GM18873 (cell line): ENCODE data around the gene MTERF4.

Experiments used
- ATAC-seq: cut with Tn5 transposase; IDR thresholded peaks from one replicate; pipeline ENCODE4 v1.9.1; 2021; ENCODE audit warnings: mild to moderate bottlenecking, moderate library complexity, moderate number of reproducible peaks; ENCODE audit not compliant: unreplicated experiment, low FRiP score

The MTERF4 gene

DNA sequence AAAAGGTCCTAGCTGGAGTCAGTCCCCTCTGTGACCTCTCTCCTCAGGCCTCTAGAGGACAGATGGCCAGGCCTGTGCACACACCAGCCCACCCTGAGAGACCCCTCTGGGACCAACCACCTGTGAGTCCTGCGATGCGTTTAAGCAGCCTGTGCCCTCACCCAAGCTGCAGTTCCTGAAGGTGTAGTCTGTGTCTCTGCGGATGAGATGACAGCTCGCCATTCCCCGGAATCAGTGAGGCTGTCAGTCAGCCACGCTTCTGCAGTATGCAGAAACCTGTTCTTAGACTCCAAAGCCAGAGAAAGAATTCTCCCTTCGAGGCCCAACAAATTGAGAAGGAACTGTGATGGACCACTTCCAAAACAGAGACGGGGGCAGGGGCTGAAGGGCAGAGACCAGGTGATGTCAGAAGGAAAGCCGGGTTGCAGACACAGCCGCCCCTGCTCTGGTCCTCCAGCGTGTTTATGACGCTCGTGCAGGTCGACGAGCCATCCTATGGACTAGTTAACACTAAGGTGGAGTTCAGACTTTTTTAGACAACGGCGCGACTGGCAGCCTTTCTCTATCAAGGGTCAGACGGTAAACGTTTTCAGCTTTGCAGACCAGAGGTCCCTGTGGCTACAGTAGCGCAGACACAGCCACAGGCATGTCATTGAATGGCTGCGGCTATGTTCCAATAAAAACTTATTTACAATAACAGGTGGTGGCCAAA is 10.2 kb downstream of the MTERF4 start:
- ATAC-seq = no peak

DNA sequence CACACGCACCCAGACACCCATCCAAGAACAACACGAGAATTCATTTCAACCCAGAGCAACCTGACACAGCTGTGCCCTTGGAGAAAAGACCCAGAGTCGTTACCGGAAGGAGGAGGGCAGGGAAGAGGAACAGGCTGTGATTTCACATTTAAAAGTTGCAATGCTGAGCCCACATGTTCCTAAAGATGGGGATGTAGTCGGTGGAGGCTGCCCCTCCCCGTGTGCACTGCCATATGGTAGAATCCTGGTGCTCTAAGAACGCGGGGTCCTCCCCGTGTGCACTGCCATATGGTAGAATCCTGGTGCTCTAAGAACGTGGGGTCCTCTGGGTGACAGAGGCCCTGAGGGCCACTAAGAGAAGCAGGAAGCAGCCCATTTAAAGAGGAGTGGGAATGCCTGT is 10.9 kb downstream of the MTERF4 start:
- ATAC-seq = no peak

DNA sequence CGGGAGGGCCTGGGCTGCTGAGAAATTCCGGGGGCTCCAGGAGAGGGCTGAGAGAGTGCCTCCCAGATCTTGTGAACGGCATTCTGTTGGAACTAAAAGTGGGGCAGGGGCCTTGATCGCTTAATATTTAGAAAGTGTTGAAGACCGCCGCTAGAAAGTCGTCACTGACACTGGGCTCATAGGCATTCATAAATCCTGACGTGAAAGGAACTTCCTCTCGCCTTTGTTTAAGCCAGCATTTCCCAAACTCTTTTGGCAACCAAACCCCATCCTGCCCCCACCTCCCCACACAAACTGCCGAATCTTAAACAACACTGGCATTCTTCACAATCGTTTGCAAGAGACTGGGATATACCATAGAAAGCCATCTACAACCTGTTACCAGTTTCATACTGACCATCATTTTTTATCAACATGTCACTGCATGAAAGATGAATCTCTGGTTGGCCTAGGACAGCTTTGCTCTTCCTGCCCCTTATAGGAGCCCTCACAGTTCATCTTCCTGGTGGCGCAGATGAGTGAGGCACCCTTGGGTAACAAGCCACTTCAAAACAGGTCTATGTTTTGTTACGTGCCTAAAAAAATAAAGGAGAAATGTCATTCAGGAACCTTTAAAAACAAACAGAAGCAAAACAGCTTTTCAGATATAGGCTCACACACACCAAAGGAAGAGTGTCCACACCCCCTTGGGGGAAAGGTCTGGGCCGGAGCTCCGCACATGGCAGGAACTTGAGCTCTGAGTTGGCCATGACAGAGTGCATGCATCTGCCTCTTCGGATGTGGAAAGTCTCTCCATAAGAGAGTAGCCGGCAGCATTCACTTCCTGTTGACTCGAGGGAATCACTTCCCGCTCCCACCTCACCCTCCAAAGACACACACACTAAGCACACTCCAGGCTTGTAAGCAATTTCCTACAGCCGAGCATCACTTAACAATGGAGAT is 13.0 kb downstream of the MTERF4 start:
- ATAC-seq = no peak

DNA sequence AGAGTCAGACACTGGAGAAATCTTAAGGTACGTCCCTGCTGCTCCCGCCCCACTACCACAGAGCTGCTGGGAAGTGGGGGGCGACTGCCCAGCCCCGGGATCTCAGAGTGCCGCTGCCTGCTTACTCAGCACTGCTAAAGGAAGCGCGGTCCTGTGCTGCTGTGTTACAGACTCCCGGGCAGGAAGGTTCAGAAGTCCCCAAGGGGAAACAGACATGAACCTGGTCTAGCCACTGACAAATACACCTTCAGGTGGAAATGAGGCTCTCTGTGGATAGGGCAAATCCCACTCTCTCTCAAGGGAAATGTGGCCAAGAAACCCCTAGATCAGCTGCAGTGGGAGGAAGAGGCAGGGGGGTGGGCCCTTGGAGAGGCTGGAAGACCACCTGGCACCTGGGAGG is 13.7 kb downstream of the MTERF4 start:
- peak; percentile 31 for ATAC-seq

DNA sequence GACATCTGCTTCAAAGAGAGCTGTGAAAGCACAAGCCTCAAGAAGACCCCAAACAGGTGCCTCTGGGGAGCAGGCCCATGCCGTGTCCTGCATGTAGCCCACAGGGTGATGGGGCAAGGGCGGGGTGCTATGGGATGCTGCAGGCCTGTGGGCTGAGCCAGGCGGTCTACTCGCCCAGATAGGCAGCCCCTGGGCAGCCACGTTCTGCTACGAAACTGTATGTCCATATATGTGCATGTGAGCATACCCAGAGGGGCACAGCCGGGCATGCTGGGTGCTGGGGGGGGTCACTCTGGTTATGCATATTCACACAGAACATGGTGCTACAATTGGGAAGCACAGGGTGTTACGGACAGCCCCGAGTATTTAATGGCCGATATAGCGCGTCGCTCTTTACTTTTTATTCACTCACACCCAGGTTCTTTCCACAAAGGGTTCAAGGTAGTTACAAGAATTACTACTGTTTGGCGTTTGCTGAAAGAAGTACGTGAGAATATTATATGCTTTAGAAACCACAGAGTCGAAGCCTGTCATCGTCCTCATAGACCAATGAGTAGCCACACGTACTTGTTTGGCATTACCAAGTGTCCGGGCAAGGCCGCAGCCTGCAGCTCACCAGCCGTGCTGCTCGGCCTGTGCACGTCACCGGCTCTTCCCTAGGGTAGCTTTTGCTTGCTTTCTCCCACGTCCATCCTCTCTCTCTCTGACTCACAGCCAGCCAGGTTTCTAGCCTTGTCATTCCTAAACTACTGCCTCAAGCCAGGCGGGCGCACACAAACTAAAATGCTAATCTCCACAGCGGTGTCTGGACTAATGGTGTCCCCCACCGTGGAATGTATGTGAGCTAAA is 14.4 kb downstream of the MTERF4 start:
- peak; percentile 52 for ATAC-seq

DNA sequence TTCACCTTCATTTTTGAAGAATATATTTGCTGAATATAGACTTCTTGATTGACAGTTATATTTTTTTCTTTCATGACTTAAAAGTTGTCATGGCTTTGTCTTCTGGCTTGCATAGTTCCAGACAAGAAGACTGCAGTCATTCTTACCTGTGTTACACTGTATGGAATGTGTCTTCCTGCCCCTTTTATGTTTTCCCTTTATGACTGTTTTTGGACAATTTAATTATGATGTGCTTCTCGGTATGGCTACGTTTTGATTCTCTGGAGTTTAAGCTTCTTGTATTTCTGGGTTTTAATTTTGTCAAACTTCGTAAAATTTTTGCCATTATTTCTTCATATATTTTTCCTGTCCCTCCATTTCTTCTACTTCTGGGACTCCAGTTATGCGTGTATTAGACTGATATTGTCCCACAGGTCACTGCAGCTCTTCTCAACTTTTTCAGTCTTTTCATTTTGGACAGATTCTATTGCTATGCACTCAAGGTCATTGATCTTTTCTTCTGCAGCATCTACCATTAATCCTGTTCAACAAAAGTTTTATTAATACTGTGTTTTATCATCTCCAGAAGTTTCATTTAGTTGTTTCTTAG is 17.1 kb downstream of the MTERF4 start:
- no peak for ATAC-seq

DNA sequence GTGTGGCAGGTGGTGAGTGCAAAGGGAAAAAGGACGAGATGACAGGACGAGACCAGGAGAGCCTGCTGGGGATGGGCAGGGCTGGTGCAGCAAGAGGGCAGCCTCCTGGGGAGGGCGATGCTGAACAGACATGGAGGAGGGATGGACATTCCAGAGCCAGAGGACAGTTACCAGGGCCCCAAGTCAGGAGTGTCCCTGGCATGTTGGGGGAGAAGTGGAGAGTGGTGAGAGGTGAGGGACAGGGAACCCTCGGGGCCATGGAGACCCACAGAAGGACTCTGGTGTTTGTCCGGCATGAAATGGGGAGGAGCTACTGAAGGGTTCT is 19.0 kb downstream of the MTERF4 start:
- ATAC-seq = no peak

DNA sequence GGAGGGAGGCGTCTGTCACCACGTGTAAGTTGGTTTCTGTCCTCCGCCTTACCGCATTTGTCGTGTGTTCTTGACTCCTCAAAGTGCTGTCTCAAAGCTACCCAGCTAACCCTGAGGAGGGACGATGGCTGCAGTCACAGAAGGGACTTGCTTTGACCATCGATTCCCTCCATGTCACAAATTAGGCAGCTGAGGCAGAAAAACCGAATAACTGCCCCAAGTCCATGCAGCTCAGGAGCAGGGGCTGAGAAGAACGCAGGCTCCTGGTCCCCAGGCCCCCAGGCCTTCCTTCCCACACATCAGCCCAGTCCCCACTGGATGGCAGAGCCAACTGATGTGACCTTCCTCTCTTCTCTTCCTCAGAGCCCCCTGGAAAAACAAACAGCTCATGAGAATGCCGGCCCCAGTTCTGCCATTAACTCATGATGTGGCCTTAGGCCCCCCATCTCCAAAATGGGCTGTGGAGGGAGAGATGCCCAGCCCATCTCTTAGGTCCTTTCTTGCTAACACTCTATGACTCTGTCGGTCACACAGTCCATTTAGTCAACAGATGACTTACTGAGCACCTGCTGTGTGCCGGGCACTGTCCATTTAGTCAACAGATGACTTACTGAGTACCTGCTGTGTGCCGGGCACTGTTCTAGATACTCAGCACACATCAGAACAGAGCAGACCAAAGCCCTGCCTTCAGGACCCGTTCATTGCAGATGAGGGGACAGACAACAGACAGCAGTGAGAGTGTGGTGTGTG is 19.6 kb downstream of the MTERF4 start:
- no peak for ATAC-seq

DNA sequence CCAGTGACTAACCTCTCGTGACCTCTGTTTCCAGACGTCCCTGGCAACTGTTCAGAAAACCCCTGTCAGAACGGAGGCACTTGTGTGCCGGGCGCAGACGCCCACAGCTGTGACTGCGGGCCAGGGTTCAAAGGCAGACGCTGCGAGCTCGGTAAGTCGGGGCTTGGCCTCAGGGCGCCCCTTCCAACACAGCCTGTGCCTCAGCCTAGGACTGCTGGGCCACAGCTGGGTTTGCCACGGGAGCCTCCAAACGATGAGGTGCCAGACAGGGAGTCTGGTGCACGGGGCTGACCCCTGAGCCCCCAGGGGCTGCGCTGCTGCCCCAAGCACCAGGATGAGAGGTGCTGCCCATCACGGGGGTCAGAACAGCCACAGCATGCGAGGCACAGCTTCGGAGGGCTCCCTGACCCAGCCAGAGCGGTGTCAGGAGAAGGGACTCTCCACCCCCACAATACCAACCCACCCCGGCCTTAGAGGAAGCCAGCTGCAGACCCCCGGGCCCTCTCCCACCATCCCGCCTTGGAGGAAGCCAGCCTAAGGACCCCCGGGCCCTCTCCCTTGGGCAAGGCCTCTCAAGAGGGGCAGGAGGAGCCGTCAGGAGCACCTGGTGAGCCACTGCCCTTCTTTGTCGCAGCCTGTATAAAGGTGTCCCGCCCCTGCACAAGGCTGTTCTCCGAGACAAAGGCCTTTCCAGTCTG is 20.3 kb downstream of the MTERF4 start:
- no peak for ATAC-seq

DNA sequence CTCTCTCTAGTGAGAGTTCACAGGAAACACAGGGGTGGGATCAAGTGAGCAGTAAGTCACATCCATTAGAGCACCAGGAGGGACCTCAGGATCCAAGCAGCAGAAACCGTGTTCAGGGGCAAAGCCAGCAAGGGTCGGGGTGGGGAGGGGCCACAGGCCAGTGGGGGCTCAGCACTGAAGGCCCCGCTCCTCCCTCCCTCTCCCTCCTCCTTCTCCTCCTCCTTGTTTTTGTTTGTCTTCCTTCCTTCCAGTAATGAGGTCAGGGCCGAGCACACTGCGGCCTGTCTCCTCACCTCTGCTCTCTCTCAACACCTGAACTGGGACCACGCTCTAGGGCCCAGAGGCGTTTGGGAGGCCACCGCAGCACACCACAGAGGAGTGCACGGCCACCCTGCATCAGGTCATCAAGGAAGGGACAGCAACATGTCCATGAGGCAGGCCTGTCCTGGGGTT is 20.9 kb downstream of the MTERF4 start:
- ATAC-seq = no peak

DNA sequence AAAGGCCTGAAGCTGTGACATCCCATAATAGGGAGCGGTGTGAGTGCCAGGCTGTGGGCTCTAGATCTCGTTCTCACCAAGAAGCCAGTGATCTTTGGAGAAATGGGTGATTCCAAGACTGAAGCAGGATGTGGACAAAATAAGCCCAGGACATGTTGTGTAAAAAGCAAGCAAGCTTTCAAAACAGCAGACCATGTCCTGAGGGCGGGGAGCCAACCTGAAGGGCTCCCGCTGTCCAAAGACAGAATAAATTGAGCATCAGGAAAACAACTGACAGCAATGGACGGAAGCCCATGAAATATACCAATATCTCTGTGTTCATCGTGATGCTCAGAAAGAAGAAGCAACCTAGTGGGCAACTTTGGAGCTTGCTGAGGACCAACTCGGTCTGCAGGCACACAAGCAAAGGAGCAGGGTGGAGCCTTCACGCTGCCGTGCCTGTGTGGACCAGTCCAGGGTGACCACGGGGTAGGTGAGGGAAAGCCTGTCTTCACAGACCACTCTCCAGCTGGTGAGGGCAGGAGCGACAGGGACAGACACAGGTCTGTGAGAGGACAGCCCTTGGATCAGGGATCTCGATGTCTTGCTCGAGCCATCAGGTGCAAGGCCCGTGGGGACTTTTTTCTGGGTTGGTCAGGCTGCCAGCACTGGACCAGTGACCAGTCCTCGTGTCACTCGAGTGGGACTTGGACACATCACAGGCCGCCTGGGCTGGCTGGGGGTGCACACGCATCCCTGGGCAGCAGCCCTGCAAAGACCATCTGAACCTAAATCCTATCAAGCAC is 21.5 kb downstream of the MTERF4 start:
- no peak for ATAC-seq

DNA sequence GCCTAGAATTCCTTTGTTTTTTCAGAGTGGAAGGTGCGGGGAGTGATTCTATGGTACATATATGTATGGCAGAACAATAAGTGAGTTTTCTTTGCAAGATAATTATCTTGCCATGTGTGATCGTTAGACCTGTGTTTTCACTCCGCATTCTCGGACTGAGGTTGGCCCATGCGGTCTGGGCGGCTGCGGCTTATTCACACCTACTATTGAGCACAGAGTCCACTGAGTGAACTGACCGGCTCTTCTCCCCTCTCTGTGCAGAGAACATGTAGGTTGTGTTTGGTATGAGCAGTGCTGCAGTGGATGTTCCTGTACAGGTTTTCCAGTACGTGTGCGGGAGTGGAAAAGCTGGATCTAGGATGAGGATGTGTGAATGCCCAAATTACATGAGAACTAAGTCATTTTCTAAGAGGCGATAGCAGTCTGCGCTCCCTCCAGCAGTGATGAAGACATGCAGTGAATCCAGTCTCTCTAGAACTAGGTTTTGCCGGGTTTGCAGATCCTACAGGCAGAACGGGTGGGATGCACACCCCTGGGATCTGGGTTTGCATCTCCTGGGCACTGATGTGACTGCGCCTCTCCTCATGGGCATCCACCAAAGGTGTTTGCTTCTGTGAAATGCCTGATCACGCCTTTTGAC is 27.1 kb downstream of the MTERF4 start:
- ATAC-seq = no peak

DNA sequence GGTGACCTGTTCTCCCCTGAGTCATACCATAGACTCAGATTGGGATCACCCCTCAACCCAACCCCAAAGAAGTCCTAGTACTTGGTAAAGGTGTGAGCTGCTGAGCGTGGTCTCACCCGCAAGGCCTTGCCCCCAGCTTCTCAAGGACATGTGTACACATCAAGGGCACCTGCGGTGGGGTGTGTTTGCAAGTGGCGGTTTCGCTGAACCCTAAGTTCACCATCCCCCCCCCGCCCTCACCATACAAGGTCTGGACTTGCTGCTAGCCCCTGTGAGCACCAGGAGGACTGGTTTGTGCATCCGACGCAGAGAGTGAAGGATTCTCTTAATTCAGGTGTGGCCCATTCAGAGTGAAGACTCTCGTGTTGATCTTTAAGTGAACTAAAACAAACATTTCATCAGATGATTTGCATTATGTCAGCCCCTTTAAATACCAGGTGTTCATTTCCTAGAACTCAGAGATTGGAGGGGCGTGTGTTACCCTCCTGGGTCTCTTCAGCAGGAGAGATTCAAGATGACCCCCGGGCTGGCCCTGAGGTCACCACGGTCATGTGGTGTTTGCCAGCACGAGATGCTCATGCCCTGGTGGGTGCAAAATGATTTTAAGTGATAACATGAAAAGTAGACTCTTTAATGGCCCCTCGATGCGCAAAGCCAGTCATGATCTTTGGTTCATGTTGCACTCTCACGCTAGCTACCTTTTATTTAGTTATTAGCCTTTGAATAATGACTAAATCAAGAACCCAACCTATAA is 27.8 kb downstream of the MTERF4 start:
- ATAC-seq = no peak

DNA sequence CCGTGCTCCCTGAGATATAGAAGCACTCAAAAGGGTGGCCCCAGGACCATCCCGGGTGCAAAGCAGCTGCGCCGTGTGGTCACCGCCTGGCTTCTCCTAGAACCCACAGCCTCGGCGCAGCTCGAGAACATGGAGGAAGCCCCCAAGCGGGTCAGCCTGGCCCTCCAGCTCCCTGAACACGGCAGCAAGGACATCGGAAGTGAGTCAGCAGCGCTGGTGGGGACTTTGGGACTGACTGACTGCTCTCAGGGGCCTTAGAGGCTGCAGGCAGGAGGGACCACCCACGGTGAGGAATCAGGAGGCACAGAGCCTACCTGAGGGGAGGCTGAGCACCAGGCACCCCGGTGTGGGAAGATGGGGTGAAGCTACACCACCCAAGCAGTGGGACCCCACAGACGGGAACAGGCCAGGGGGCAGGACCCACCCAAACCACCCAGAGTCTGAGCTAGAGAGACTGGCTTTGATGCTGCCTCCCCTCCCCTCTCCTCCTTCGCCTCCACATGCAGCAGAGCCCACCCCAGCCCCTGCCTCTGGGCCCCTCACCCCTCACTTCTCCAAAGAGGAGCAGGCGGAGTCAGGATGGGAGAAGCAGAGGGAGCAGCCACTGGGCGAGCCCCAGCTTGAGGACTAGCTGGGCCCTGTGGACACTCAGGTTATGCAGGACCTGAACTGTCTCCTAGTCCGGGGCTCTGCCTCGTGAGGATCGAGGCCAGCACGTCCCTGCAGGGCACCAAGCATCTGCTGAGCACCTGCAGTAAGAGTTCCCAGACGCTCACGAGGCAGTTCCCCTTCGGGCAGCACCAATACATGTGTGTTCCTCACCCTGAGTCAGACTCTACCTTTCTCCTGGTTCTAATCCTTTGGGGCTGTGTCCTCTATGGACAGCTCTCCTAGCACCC is 28.7 kb downstream of the MTERF4 start:
- no peak for ATAC-seq

DNA sequence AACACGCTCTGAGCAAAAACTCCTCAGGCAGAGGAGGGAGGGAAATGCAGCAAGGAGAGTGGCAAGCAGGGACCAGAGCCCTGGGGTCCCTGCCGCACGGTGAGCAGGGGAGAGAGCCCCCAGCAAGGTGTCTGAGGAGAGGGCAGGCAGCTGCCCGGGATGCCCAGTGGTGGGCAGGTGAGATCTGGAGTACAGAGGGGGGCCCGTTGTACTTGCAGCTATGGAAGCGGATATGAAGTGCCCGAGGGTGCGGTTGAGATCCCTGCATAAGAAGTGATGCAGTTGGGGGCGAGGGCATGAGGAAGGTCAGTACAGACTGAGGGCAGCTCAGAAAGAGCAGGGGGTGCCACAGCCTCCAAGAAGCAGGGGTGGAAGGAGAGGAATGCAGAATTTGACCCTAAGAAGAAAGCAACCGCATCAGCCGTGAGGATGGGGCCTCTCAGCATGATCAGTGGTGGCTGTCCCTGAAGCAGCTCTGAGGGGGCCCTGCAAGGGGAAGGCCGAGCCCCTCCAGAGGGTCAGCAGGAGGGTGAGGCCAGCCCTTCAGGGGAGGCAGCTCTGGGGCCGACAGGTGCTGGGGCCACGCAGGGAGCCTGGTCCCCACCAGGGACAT is 29.4 kb downstream of the MTERF4 start:
- ATAC-seq = no peak

DNA sequence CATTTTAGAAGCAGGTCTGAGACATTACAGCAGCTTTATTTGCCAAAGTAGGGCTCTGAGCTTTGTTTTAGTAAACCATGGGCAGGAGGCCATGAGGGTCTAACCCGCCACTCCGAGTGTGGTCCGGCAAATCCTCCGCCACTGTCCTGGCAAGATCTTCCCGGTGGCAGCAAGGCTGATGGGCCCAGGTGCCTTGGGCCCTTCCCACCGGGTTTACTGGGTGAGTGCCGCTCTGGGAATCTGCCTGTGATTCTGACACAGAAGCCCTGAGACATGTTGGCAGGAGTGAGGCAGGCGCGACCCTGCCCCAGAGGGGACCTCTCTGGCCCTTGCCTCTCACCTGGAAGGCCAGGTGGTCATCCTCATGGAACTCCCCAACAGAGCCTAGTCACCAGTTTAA is 29.9 kb downstream of the MTERF4 start:
- no peak for ATAC-seq
